K562 (cell line): ENCODE data around the gene UBR3. TPM values are rescaled to one million over a fixed set of nuclear protein-coding genes. Genes with fewer than 3 reads are reported as not detected.
"Not testable (repeated sequence)": the region's sequence is repeated elsewhere in the genome, so short reads cannot be mapped to it uniquely, and the experiment has no call there.

Experiments used
- ARID1B ChIP-seq: fragments of 450-650 bp; IDR thresholded peaks from 2 replicates; pipeline ENCODE4 v1.6.1; 2016; ENCODE audit warnings: antibody characterized with exemption, mild to moderate bottlenecking, inconsistent platforms
- CBFA2T2 ChIP-seq: fragments of 450-650 bp; conservative IDR thresholded peaks from 2 replicates; pipeline ENCODE4 v1.6.1; 2017; ENCODE audit warnings: mild to moderate bottlenecking
- CBFA2T3 ChIP-seq: fragments of 450-650 bp; IDR thresholded peaks from 2 replicates; pipeline ENCODE4 v1.6.1; 2017
- FOXM1 ChIP-seq, 2 experiments: fragments of 450-650 bp in 1 of 2; sonication (generic) in 1 of 2; formaldehyde crosslinking in 1 of 2; IDR thresholded peaks; 2 replicates each; pipeline versions ENCODE4 v1.6.1 to v1.9.0; 2017 to 2022; ENCODE audit warnings: low read depth in 2 of 2, mild to moderate bottlenecking in 2 of 2, missing genetic modification reagents in 1 of 2, moderate library complexity in 1 of 2
- NCOR1 ChIP-seq: fragments of 450-650 bp; IDR thresholded peaks from 2 replicates; pipeline ENCODE4 v1.6.1; 2016; ENCODE audit warnings: mild to moderate bottlenecking, moderate library complexity
- TCF3 ChIP-seq: sonication (generic); formaldehyde crosslinking; IDR thresholded peaks from 2 replicates; pipeline ENCODE4 v1.4.0; 2020; ENCODE audit warnings: mild to moderate bottlenecking, missing genetic modification reagents
- TEAD4 ChIP-seq, 2 experiments: sonication (generic) in 1 of 2; formaldehyde crosslinking in 1 of 2; IDR thresholded peaks; 2 replicates each; pipeline versions ENCODE4 v1.6.1 to v1.8.0; 2012 to 2022; ENCODE audit warnings: borderline replicate concordance in 1 of 2, inconsistent platforms in 1 of 2, low read length in 1 of 2, mild to moderate bottlenecking in 1 of 2, missing genetic modification reagents in 1 of 2
- TRIM24 ChIP-seq, 2 experiments: fragments of 450-650 bp; IDR thresholded peaks; 2 replicates each; pipeline ENCODE4 v1.6.1; 2016
- polyA plus RNA-seq, 8 experiments: library from polyadenylated mRNA; depleted of rRNA in 4 of 8; stranded (reverse) in 5 of 8; unstranded in 3 of 8; fragments of >200 nt; fragmentation: Nextera tagmentation in 2 of 8; fragmentation: Illumina TruSeq in 1 of 8; extraction: Ambion mirVana in 2 of 8; extraction: Trizol in 1 of 8; gene quantifications; 2 replicates each; pipeline versions ENCODE4 v1.2.1 to v1.2.3, GENCODE V29; 2011 to 2014; ENCODE audit warnings: inconsistent platforms in 1 of 8, missing spikeins in 1 of 8
- small RNA-seq: library from RNA; depleted of rRNA; stranded (forward); fragments of <200 nt; gene quantifications from one replicate; pipeline ENCODE3, GENCODE V24; 2014
- total RNA-seq, 7 experiments: library from RNA; depleted of rRNA in 6 of 7; stranded (reverse); fragments of >200 nt in 6 of 7; fragmentation: Illumina TruSeq in 2 of 7; extraction: Trizol in 2 of 7; gene quantifications; 2 replicates each; pipeline versions ENCODE4 v1.2.1 to v1.2.3, GENCODE V29; 2011 to 2021; ENCODE audit warnings: low replicate concordance in 1 of 7

Gene UBR3
- total and polyA plus RNA-seq, 9 of the 15 experiments (the other 6 are each of a cell fraction or from before 2014, with no cell fraction given): 14.4 to 63.5 (median 40.4) TPM

DNA sequence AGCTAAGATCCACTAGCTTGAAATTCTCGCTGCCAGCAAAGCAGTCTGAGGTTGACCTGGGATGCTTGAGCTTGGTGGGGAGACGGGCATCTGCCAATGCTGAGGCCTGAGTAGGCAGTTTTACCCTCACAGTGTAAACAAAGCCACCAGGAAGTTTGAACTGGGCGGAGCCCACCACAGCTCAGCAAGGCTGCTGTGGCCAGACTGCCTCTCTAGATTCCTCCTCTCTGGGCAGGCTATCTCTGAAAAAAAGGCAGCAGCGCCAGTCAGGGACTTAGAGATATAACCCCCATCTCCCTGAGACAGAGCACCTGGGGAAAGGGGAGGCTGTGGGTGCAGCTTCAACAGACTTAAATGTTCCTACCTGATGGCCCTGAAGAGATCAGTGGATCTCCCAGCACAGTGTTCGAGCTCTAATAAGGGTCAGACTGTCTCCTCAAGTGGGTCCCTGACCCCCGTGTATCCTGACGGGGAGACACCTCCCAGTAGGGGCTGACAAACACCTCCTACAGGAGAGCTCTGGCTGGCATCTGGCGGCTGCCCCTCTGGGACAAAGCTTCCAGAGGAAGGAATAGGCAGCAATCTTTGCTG lies 299.0 kb downstream of the UBR3 start (continued):
- TF ChIP-seq NCOR1 (peak; percentile 61), TCF3 (CRISPR knock-in tag) (peak; percentile 65), CBFA2T3 (peak; percentile 79), TEAD4 (IDR thresholded peaks at IDR 0.05; ENCODE audit: low read length) (peak; percentile 59), FOXM1 (IDR thresholded peaks at IDR 0.05; ENCODE audit: low read depth) (peak; percentile 13; the same call in 1 of the 2 replicates), CBFA2T2 (peak; percentile 75), ARID1B (peak; percentile 50), TRIM24 (IDR thresholded peaks at IDR 0.05) (peak; percentile 62 to 72; a peak in 3 of 4 replicates)
- TF ChIP-seq TEAD4 (CRISPR knock-in tag; IDR thresholded peaks at IDR 0.05; ENCODE audit: borderline replicate concordance); FOXM1 (CRISPR knock-in tag; IDR thresholded peaks at IDR 0.05; ENCODE audit: low read depth): not testable (repeated sequence)

Small RNAs within 50 kb of the gene (small RNA-seq; reads per million reads assigned to genes)
- gene RNU6-1006P: not detected

Other genes with a start within 250 kb of the UBR3 start
- 47.7 and 52.5 TPM in 2 replicates for gene PPIG, start 243.1 kb upstream of the UBR3 start, total RNA-seq (2014; rRNA removed)
- 124 and 153 TPM in 2 replicates for gene PPIG, start 243.1 kb upstream of the UBR3 start, total RNA-seq (2014; rRNA removed; fragmentation: Illumina TruSeq; extraction: Trizol)
- 122 and 127 TPM in 2 replicates for gene PPIG, start 243.1 kb upstream of the UBR3 start, total RNA-seq (2015; rRNA removed; fragmentation: Illumina TruSeq; extraction: Trizol)
- gene PPIG, start 243.1 kb upstream of the UBR3 start, total RNA-seq (2021): 63.7 and 75.2 TPM in 2 replicates
- gene PPIG, start 243.1 kb upstream of the UBR3 start, polyA plus RNA-seq (2011; rRNA removed): 112 and 126 TPM in 2 replicates
- gene PPIG, start 243.1 kb upstream of the UBR3 start, polyA plus RNA-seq (2014; fragmentation: Illumina TruSeq; extraction: Trizol): 137 and 165 TPM in 2 replicates
- 100 to 1,000 TPM in 1 of 2 experiments, 10 to 100 TPM in 1; 92.9 to 166 TPM for gene PPIG, start 243.1 kb upstream of the UBR3 start, polyA plus RNA-seq (2014; fragmentation: Nextera tagmentation; extraction: Ambion mirVana)
- gene PPIG, start 243.1 kb upstream of the UBR3 start, polyA plus RNA-seq (2014; rRNA removed): 86.6 and 91.0 TPM in 2 replicates
- 1.1 and 1.2 TPM in 2 replicates for gene CFAP210, start 133.0 kb upstream of the UBR3 start, total RNA-seq (2014; rRNA removed)
- 1.9 and 2.6 TPM in 2 replicates for gene CFAP210, start 133.0 kb upstream of the UBR3 start, total RNA-seq (2014; rRNA removed; fragmentation: Illumina TruSeq; extraction: Trizol)
- 3.6 and 3.8 TPM in 2 replicates for gene CFAP210, start 133.0 kb upstream of the UBR3 start, total RNA-seq (2015; rRNA removed; fragmentation: Illumina TruSeq; extraction: Trizol)
- 0.63 and 1.00 TPM in 2 replicates for gene CFAP210, start 133.0 kb upstream of the UBR3 start, total RNA-seq (2021)
- gene CFAP210, start 133.0 kb upstream of the UBR3 start, polyA plus RNA-seq (2011; rRNA removed): 0.49 and 0.75 TPM in 2 replicates
- gene CFAP210, start 133.0 kb upstream of the UBR3 start, polyA plus RNA-seq (2014; fragmentation: Illumina TruSeq; extraction: Trizol): 2.4 and 2.5 TPM in 2 replicates
- 1 to 10 TPM; 1.2 to 1.3 TPM for gene CFAP210, start 133.0 kb upstream of the UBR3 start, polyA plus RNA-seq (2014; fragmentation: Nextera tagmentation; extraction: Ambion mirVana)
- gene CFAP210, start 133.0 kb upstream of the UBR3 start, polyA plus RNA-seq (2014; rRNA removed): 1.7 and 1.8 TPM in 2 replicates
- gene PHOSPHO2, start 133.0 kb upstream of the UBR3 start, total RNA-seq (2014; rRNA removed): 10.0 and 13.4 TPM in 2 replicates
- 12.3 and 12.6 TPM in 2 replicates for gene PHOSPHO2, start 133.0 kb upstream of the UBR3 start, total RNA-seq (2014; rRNA removed; fragmentation: Illumina TruSeq; extraction: Trizol)
- gene PHOSPHO2, start 133.0 kb upstream of the UBR3 start, total RNA-seq (2015; rRNA removed; fragmentation: Illumina TruSeq; extraction: Trizol): 9.4 and 9.9 TPM in 2 replicates
- gene PHOSPHO2, start 133.0 kb upstream of the UBR3 start, total RNA-seq (2021): 10.2 and 11.7 TPM in 2 replicates
- gene PHOSPHO2, start 133.0 kb upstream of the UBR3 start, polyA plus RNA-seq (2011; rRNA removed): 8.4 and 12.5 TPM in 2 replicates
- gene PHOSPHO2, start 133.0 kb upstream of the UBR3 start, polyA plus RNA-seq (2014; fragmentation: Illumina TruSeq; extraction: Trizol): 9.1 and 9.4 TPM in 2 replicates
- gene PHOSPHO2, start 133.0 kb upstream of the UBR3 start, polyA plus RNA-seq (2014; fragmentation: Nextera tagmentation; extraction: Ambion mirVana): 1 to 10 TPM; 7.8 to 8.9 TPM
- 14.0 and 19.1 TPM in 2 replicates for gene PHOSPHO2, start 133.0 kb upstream of the UBR3 start, polyA plus RNA-seq (2014; rRNA removed)
- 20.0 and 31.5 TPM in 2 replicates for gene KLHL23, start 93.6 kb upstream of the UBR3 start, total RNA-seq (2014; rRNA removed)
- gene KLHL23, start 93.6 kb upstream of the UBR3 start, total RNA-seq (2014; rRNA removed; fragmentation: Illumina TruSeq; extraction: Trizol): 41.5 and 46.8 TPM in 2 replicates
- gene KLHL23, start 93.6 kb upstream of the UBR3 start, total RNA-seq (2015; rRNA removed; fragmentation: Illumina TruSeq; extraction: Trizol): 34.4 and 39.1 TPM in 2 replicates
- gene KLHL23, start 93.6 kb upstream of the UBR3 start, total RNA-seq (2021): 22.9 and 25.7 TPM in 2 replicates
- gene KLHL23, start 93.6 kb upstream of the UBR3 start, polyA plus RNA-seq (2011; rRNA removed): 53.7 and 58.0 TPM in 2 replicates
- gene KLHL23, start 93.6 kb upstream of the UBR3 start, polyA plus RNA-seq (2014; fragmentation: Illumina TruSeq; extraction: Trizol): 27.4 and 29.6 TPM in 2 replicates
- 1 to 10 TPM; 6.6 to 7.9 TPM for gene KLHL23, start 93.6 kb upstream of the UBR3 start, polyA plus RNA-seq (2014; fragmentation: Nextera tagmentation; extraction: Ambion mirVana)
- gene KLHL23, start 93.6 kb upstream of the UBR3 start, polyA plus RNA-seq (2014; rRNA removed): 21.6 and 22.4 TPM in 2 replicates
- gene SSB, start 28.6 kb upstream of the UBR3 start, total RNA-seq (2014; rRNA removed): 377 and 430 TPM in 2 replicates
- gene SSB, start 28.6 kb upstream of the UBR3 start, total RNA-seq (2014; rRNA removed; fragmentation: Illumina TruSeq; extraction: Trizol): 515 and 616 TPM in 2 replicates
- gene SSB, start 28.6 kb upstream of the UBR3 start, total RNA-seq (2015; rRNA removed; fragmentation: Illumina TruSeq; extraction: Trizol): 455 and 503 TPM in 2 replicates
- 317 TPM in 2 replicates for gene SSB, start 28.6 kb upstream of the UBR3 start, total RNA-seq (2021)
- gene SSB, start 28.6 kb upstream of the UBR3 start, polyA plus RNA-seq (2011; rRNA removed): 261 and 430 TPM in 2 replicates
- gene SSB, start 28.6 kb upstream of the UBR3 start, polyA plus RNA-seq (2014; fragmentation: Illumina TruSeq; extraction: Trizol): 466 and 619 TPM in 2 replicates
- gene SSB, start 28.6 kb upstream of the UBR3 start, polyA plus RNA-seq (2014; fragmentation: Nextera tagmentation; extraction: Ambion mirVana): 100 to 1,000 TPM; 631 to 849 TPM
- gene SSB, start 28.6 kb upstream of the UBR3 start, polyA plus RNA-seq (2014; rRNA removed): 618 and 712 TPM in 2 replicates
- 135 and 149 TPM in 2 replicates for gene METTL5, start 2.5 kb upstream of the UBR3 start, total RNA-seq (2014; rRNA removed)
- 224 and 259 TPM in 2 replicates for gene METTL5, start 2.5 kb upstream of the UBR3 start, total RNA-seq (2014; rRNA removed; fragmentation: Illumina TruSeq; extraction: Trizol)
- 163 and 182 TPM in 2 replicates for gene METTL5, start 2.5 kb upstream of the UBR3 start, total RNA-seq (2015; rRNA removed; fragmentation: Illumina TruSeq; extraction: Trizol)
- 177 and 193 TPM in 2 replicates for gene METTL5, start 2.5 kb upstream of the UBR3 start, total RNA-seq (2021)
- gene METTL5, start 2.5 kb upstream of the UBR3 start, polyA plus RNA-seq (2011; rRNA removed): 141 and 191 TPM in 2 replicates
- gene METTL5, start 2.5 kb upstream of the UBR3 start, polyA plus RNA-seq (2014; fragmentation: Illumina TruSeq; extraction: Trizol): 202 and 235 TPM in 2 replicates
- gene METTL5, start 2.5 kb upstream of the UBR3 start, polyA plus RNA-seq (2014; fragmentation: Nextera tagmentation; extraction: Ambion mirVana): 100 to 1,000 TPM; 366 to 471 TPM
- 211 and 229 TPM in 2 replicates for gene METTL5, start 2.5 kb upstream of the UBR3 start, polyA plus RNA-seq (2014; rRNA removed)